Measurements from ENCODE around the gene FGFRL1.

DNA sequence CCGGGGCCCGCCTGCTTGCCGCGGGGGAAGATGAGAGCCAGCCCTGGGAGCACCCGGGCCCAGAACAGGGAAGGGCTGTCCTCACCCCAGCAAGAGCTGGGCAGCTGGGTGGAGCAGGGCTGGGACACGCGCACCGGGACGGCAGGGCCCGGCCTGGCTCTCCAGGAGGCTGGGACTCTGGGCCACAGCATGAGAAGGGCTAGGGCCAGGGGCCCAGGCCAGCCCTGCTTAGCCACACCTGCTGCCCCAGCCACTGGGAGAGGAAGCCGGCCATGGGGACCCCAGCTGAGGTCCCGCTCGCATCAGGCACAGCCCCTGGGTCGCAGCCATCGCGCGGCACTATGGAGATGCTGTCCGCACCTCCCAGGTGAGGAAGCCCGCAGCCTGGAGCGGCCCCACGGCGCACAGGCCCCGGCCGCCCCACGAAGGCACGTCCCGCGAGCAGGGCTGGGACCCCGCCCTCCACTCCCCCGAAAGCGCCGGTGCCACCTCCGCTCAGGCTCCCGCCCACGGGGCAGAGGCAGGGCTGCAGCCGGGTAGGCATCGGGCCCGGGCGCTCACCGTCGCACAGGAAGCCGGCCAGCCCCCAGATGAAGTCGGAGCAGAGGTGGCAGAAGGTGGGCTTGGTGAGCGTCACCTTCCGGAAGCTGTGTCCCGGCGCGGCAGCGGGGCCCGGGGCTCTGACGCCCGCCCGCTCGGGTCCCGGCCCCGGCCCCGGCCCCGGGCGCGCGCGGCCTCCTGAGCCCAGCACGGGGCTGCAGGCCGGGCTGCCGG is 38.6 kb upstream of the FGFRL1 start:
- no peak for TF ChIP-seq EZH2 (IDR thresholded peaks at IDR 0.05; ENCODE audit: borderline replicate concordance, low read depth, low read length, poor library complexity, severe bottlenecking)
- TF ChIP-seq, protein P1, sequence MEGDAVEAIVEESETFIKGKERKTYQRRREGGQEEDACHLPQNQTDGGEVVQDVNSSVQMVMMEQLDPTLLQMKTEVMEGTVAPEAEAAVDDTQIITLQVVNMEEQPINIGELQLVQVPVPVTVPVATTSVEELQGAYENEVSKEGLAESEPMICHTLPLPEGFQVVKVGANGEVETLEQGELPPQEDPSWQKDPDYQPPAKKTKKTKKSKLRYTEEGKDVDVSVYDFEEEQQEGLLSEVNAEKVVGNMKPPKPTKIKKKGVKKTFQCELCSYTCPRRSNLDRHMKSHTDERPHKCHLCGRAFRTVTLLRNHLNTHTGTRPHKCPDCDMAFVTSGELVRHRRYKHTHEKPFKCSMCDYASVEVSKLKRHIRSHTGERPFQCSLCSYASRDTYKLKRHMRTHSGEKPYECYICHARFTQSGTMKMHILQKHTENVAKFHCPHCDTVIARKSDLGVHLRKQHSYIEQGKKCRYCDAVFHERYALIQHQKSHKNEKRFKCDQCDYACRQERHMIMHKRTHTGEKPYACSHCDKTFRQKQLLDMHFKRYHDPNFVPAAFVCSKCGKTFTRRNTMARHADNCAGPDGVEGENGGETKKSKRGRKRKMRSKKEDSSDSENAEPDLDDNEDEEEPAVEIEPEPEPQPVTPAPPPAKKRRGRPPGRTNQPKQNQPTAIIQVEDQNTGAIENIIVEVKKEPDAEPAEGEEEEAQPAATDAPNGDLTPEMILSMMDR (conservative IDR thresholded peaks at IDR 0.05; ENCODE audit: low read depth, low read length) = no peak
